Measurements from ENCODE around the gene OR2L8. TPM values are rescaled to one million over a fixed set of nuclear protein-coding genes. Genes with fewer than 3 reads are reported as not detected.
"Not testable (repeated sequence)": the region's sequence is repeated elsewhere in the genome, so short reads cannot be mapped to it uniquely, and the experiment has no call there.

Gene OR2L8
- total RNA-seq, 2 experiments from 2014 or later: 0.29 to 0.34 TPM

GRCh38 chr1:247924868-247925267, 23.8 kb upstream of the OR2L8 start, which contains the start of gene OR2AJ1:
Gene OR2AJ1, plus strand, starts transcription at chr1:247924889. Its CDS starts 8,880 bp downstream, at chr1:247933769.
- POLR2A ChIA-PET: interaction anchor here (0.9 kb wide), 1 partner anchor 57 kb away, joined by 3 read pairs; no protein-coding TSS in a partner anchor
- CTCF ChIA-PET: no interaction called here
- DNase-seq (no peak), ATAC-seq (no peak)
- intact Hi-C loops (cut with micrococcal nuclease): no loop called here
- Mint-ChIP-seq H3K4me1 (ENCODE audit: low read depth) (no peaks in the 10 kb centered on the region), H3K4me3 (no peak within 1 kb of the TSS), H3K27me3 (no peaks in the 10 kb centered on the region), H3K9me3 (no peaks in the 10 kb centered on the region), H3K27ac (no peak within 1 kb of the TSS), H3K36me3 (ENCODE audit: low read depth) (no peaks in the 10 kb centered on the region)
- no peak for TF ChIP-seq CTCF (IDR thresholded peaks at IDR 0.05)

- H3K36me3 Mint-ChIP-seq (ENCODE audit: low read depth): no peaks in the 10 kb centered on the region
- H3K27me3 Mint-ChIP-seq: no peaks in the 10 kb centered on the region
- H3K9me3 Mint-ChIP-seq: peaks cover 2% of the 10 kb centered on the region
- ATAC-seq: no peak
- no peaks in the 10 kb centered on the region for H3K4me1 Mint-ChIP-seq (ENCODE audit: low read depth)
- no peak for TF ChIP-seq CTCF (IDR thresholded peaks at IDR 0.05)
- POLR2A ChIA-PET: no interaction called here
- no peak overlapping the region for H3K4me3 Mint-ChIP-seq
- no peak for DNase-seq
- CTCF ChIA-PET: no interaction called here
- no peak overlapping the region for H3K27ac Mint-ChIP-seq
- intact Hi-C loops (cut with micrococcal nuclease): no loop called here
These were observed 14.7 kb upstream of the OR2L8 start for GRCh38 chr1:247933989-247934388.

GRCh38 chr1:247935781-247936180, 12.9 kb upstream of the OR2L8 start:
- ChIA-PET CTCF (interaction anchor here (0.8 to 1.2 kb wide), 4 partner anchors 8 to 204 kb away, joined by 3 to 6 read pairs (median 4); no protein-coding TSS in a partner anchor), POLR2A (no interaction called here)
- ATAC-seq (no peak), DNase-seq (no peak)
- intact Hi-C loops (cut with micrococcal nuclease): no loop called here
- peaks cover 2% of the 10 kb centered on the region for H3K9me3 Mint-ChIP-seq
- H3K36me3 Mint-ChIP-seq (ENCODE audit: low read depth): no peaks in the 10 kb centered on the region
- H3K4me1 Mint-ChIP-seq (ENCODE audit: low read depth): no peaks in the 10 kb centered on the region
- no peak for TF ChIP-seq CTCF (IDR thresholded peaks at IDR 0.05)
- no peaks in the 10 kb centered on the region for H3K27me3 Mint-ChIP-seq
- no peak overlapping the region for H3K27ac Mint-ChIP-seq
- H3K4me3 Mint-ChIP-seq: no peak overlapping the region

DNA sequence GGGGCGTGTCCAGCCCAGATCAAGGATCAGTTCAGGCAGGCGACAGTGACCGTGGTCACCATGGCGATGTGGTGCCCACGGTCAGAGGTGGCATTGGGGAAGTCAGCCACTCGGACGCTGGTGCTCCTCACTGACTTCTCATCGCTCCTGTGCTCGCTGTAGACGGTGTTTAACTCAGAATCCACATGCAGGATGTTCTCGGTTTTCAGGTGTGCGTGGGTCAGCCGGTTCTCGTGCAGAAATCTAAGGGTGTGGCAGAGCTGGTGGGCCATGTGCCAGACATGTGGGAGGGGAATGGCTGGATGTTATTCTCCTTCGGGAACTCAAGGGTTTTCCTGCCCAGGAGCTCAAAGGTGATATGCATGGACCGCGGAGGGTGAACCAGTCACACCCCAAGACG, 12.2 kb upstream of the OR2L8 start:
- intact Hi-C loops (cut with micrococcal nuclease): no loop called here
- CTCF ChIA-PET: interaction anchor here (0.8 to 1.4 kb wide), 8 partner anchors 9 to 203 kb away, joined by 3 to 6 read pairs (median 3); no protein-coding TSS in a partner anchor
- TF ChIP-seq CTCF (IDR thresholded peaks at IDR 0.05): no peak
- Mint-ChIP-seq H3K9me3 (peaks cover 2% of the 10 kb centered on the region), H3K27me3 (no peaks in the 10 kb centered on the region), H3K36me3 (ENCODE audit: low read depth) (no peaks in the 10 kb centered on the region), H3K27ac (no peak overlapping the region), H3K4me3 (no peak overlapping the region), H3K4me1 (ENCODE audit: low read depth) (no peaks in the 10 kb centered on the region)
- POLR2A ChIA-PET: no interaction called here
- DNase-seq (no peak), ATAC-seq (no peak)

- H3K27me3 Mint-ChIP-seq; POLR2A ChIA-PET; intact Hi-C loops (cut with micrococcal nuclease); H3K9me3 Mint-ChIP-seq; H3K4me1 Mint-ChIP-seq (ENCODE audit: low read depth); H3K36me3 Mint-ChIP-seq (ENCODE audit: low read depth): not testable (repeated sequence)
- Mint-ChIP-seq H3K4me3 (peak overlapping the region; percentile 79), H3K27ac (peak overlapping the region; percentile 76)
- TF ChIP-seq CTCF (IDR thresholded peaks at IDR 0.05): peak; percentile 88
- CTCF ChIA-PET: interaction anchor here (0.5 to 1.4 kb wide), 10 partner anchors 10 to 456 kb away, joined by 3 to 6 read pairs (median 3); no protein-coding TSS in a partner anchor
- peak; percentile 96 for DNase-seq
- peak; percentile 94 for ATAC-seq
These were observed 11.5 kb upstream of the OR2L8 start for GRCh38 chr1:247936965-247937734.

Measured in activated CD8-positive, alpha-beta T cell treated with anti-CD3 and anti-CD28 coated beads for 36 hours (primary cell).